ENCODE measurements around the gene STXBP6. TPM values are rescaled to one million over a fixed set of nuclear protein-coding genes. Genes with fewer than 3 reads are reported as not detected.

STXBP6 gene
- total RNA-seq, 2 donors from 2014 or later, result 13.5 to 20.2 TPM

GRCh38 chr14:25037032-25037431 is 12.9 kb downstream of the STXBP6 start:
- H3K9me3 ChIP-seq, result no peaks in the 10 kb centered on the region
- H3K27me3 ChIP-seq, result no peaks in the 10 kb centered on the region
- peak overlapping the region in 1 of 2 donors; percentile 40 for H3K27ac ChIP-seq
- H3K4me3 ChIP-seq, result no peak overlapping the region
- TF ChIP-seq, protein P1, sequence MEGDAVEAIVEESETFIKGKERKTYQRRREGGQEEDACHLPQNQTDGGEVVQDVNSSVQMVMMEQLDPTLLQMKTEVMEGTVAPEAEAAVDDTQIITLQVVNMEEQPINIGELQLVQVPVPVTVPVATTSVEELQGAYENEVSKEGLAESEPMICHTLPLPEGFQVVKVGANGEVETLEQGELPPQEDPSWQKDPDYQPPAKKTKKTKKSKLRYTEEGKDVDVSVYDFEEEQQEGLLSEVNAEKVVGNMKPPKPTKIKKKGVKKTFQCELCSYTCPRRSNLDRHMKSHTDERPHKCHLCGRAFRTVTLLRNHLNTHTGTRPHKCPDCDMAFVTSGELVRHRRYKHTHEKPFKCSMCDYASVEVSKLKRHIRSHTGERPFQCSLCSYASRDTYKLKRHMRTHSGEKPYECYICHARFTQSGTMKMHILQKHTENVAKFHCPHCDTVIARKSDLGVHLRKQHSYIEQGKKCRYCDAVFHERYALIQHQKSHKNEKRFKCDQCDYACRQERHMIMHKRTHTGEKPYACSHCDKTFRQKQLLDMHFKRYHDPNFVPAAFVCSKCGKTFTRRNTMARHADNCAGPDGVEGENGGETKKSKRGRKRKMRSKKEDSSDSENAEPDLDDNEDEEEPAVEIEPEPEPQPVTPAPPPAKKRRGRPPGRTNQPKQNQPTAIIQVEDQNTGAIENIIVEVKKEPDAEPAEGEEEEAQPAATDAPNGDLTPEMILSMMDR (IDR thresholded peaks at IDR 0.05), result no peak
- peaks cover 0 to 13% of the 10 kb centered on the region in 2 donors for H3K4me1 ChIP-seq
- no peak for DNase-seq (ENCODE audit: low spot score)
- no peaks in the 10 kb centered on the region for H3K36me3 ChIP-seq

DNA sequence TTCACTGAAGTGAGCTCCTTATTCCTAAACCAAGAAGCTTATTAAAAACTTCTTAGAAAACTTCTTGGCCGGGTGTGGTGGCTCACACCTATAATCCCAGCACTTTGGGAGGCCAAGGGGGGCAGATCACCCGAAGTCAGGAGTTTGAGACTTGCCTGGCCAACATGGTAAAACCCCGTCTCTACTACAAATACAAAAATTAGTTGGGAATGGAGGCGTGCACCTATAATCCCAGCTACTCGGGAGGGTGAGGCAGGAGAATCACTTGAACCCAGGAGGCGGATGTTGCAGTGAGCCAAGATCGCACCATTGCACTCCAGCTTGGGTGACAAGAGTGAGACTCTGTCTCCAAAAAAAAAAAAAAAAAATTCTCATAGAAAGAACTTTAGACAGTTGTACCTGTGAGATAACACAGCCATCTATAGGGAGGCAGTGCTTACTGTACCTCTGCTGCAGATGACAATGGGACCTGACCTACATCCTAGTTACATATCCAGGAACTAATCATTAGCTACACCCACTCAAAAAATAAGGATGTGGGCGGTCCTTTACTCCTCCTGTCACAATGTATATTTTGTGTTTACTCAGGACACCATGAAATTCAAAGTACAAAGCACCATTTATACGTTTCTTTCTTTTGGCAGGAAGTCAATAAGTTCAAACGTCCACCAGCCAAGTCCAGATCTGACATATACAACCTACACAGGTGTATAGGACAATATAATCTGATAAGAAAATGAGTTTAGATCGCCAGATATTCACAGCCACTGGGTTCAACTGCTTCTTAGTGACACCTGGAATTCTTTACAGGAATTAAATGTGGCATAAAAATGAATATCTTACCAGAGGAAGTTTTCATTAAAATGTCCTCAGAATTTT is 14.9 kb downstream of the STXBP6 start:
- H3K9me3 ChIP-seq, result no peaks in the 10 kb centered on the region
- H3K4me3 ChIP-seq, result no peak overlapping the region
- DNase-seq (ENCODE audit: low spot score), result no peak
- TF ChIP-seq, protein P1 (IDR thresholded peaks at IDR 0.05), result no peak
- H3K36me3 ChIP-seq, result no peaks in the 10 kb centered on the region
- H3K27ac ChIP-seq, result no peak overlapping the region
- no peaks in the 10 kb centered on the region for H3K27me3 ChIP-seq
- H3K4me1 ChIP-seq, result peaks cover 0 to 13% of the 10 kb centered on the region in 2 donors

GRCh38 chr14:25033358-25033757 is 16.6 kb downstream of the STXBP6 start:
- peaks cover 0 to 9% of the 10 kb centered on the region in 2 donors for H3K4me1 ChIP-seq
- H3K27me3 ChIP-seq, result no peaks in the 10 kb centered on the region
- no peak for DNase-seq (ENCODE audit: low spot score)
- no peaks in the 10 kb centered on the region for H3K36me3 ChIP-seq
- no peak overlapping the region for H3K4me3 ChIP-seq
- H3K9me3 ChIP-seq, result no peaks in the 10 kb centered on the region
- no peak overlapping the region for H3K27ac ChIP-seq
- TF ChIP-seq, protein P1 (IDR thresholded peaks at IDR 0.05), result no peak

GRCh38 chr14:25032092-25032784 is 17.7 kb downstream of the STXBP6 start:
- Histone ChIP-seq H3K36me3 (no peaks in the 10 kb centered on the region), H3K9me3 (no peaks in the 10 kb centered on the region), H3K27ac (no peak overlapping the region), H3K4me1 (peaks cover 0 to 5% of the 10 kb centered on the region in 2 donors), H3K4me3 (no peak overlapping the region), H3K27me3 (no peaks in the 10 kb centered on the region)
- DNase-seq (ENCODE audit: low spot score), result no peak
- TF ChIP-seq, protein P1 (IDR thresholded peaks at IDR 0.05), result peak in 1 of 2 donors; percentile 24

DNA sequence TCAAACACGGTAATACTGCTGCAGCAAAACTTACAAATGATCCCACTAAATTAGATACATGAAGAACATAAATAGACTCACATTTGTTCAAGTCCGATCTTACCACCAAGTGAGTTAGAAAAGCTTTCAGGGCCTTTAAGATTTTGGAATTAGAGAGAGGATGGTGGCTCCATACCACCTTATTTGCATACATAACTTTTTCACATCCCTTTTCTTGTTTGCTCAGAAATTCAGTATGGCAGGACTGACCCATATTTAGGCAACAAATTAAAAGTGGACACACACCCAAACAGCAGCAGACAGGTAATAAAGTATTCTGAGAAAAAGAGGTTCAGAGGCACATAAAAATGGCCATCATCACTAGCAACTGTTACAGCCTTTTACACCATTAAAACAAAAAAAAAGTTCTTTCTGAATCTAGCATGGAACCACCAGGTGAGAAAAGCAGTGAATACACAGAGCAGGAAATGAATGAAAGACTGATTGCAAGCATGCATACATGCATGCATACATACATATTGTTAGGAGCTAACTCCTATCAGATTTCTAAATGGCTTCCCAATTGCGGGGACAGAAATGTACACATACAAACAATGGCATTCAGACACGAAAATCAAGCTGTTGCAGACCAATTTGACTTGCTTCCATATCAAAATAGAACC is 23.3 kb downstream of the STXBP6 start:
- H3K9me3 ChIP-seq, result no peaks in the 10 kb centered on the region
- no peak overlapping the region for H3K4me3 ChIP-seq
- H3K27ac ChIP-seq, result no peak overlapping the region
- TF ChIP-seq, protein P1 (IDR thresholded peaks at IDR 0.05), result no peak
- no peak for DNase-seq (ENCODE audit: low spot score)
- no peaks in the 10 kb centered on the region for H3K27me3 ChIP-seq
- peaks cover 0 to 6% of the 10 kb centered on the region in 2 donors for H3K4me1 ChIP-seq
- no peaks in the 10 kb centered on the region for H3K36me3 ChIP-seq

All from right atrium auricular region (tissue), 2 donors.